Right lung (tissue), 10 donors: ENCODE data around the gene GPR108. TPM values are rescaled to one million over a fixed set of nuclear protein-coding genes. Genes with fewer than 3 reads are reported as not detected.
A peak's percentile ranks its signal among the peaks of the same experiment; 100 is the strongest.
"Not testable (repeated sequence)": the region's sequence is repeated elsewhere in the genome, so short reads cannot be mapped to it uniquely, and the experiment has no call there.

Experiments
- DNase-seq, 2 donors: peaks; one replicate each; pipeline ENCODE4 v3.0.0-alpha.2; 2013
- long read RNA-seq, 8 donors: transcript quantifications; one replicate each; lab custom pipeline, GENCODE V29; 2026
- polyA plus RNA-seq, 5 donors: library from polyadenylated mRNA; unstranded; fragments of 120-200 nt; gene quantifications; one replicate each; pipeline versions ENCODE4 v1.2.1 to v1.2.3, GENCODE V29; 2013; ENCODE audit warnings: inconsistent platforms in 1 of 5, low replicate concordance in 1 of 5; ENCODE audit not compliant: insufficient read length in 5 of 5, insufficient read depth in 1 of 5

GPR108 gene
- 10 to 100 TPM; 39.3 to 92.3 (median 63.7) TPM for polyA plus RNA-seq
- long read RNA-seq, donor 1, transcript GPR108-201 (18 exons, 2,057 nt) = major isoform, 5 of 19 reads
- long read RNA-seq, donor 1, partial matches to known transcripts = 12 of 19 reads
- long read RNA-seq, donor 1, other reads (novel, unspliced or antisense) = 0 of 19 reads
- long read RNA-seq, donor 2, transcript GPR108-201 (18 exons, 2,057 nt) = major isoform, 5 of 9 reads
- long read RNA-seq, donor 2, partial matches to known transcripts = 0 of 9 reads
- long read RNA-seq, donor 2, other reads (novel, unspliced or antisense) = 0 of 9 reads
- long read RNA-seq, donor 3, transcript GPR108-201 (18 exons, 2,057 nt) = major isoform, 6 of 35 reads
- long read RNA-seq, donor 3, partial matches to known transcripts = 27 of 35 reads
- long read RNA-seq, donor 3, other reads (novel, unspliced or antisense) = 0 of 35 reads
- long read RNA-seq, donor 4, partial matches to known transcripts = 7 of 14 reads
- long read RNA-seq, donor 4, other reads (novel, unspliced or antisense) = 0 of 14 reads
- long read RNA-seq, donor 5, transcript GPR108-201 (18 exons, 2,057 nt) = major isoform, 9 of 201 reads
- long read RNA-seq, donor 5, partial matches to known transcripts = 180 of 201 reads
- long read RNA-seq, donor 5, other reads (novel, unspliced or antisense) = 8 of 201 reads
- long read RNA-seq, donor 6, transcript GPR108-201 (18 exons, 2,057 nt) = major isoform, 14 of 29 reads
- long read RNA-seq, donor 6, transcript GPR108-202 (18 exons, 2,009 nt) = minor isoform, 5 of 29 reads
- long read RNA-seq, donor 6, partial matches to known transcripts = 8 of 29 reads
- long read RNA-seq, donor 6, other reads (novel, unspliced or antisense) = 0 of 29 reads
- long read RNA-seq, donor 7, transcript GPR108-202 (18 exons, 2,009 nt) = major isoform, 8 of 149 reads
- long read RNA-seq, donor 7, transcript GPR108-201 (18 exons, 2,057 nt) = major isoform, 8 of 149 reads
- long read RNA-seq, donor 7, partial matches to known transcripts = 122 of 149 reads
- long read RNA-seq, donor 7, other reads (novel, unspliced or antisense) = 11 of 149 reads
- long read RNA-seq, donor 8, partial matches to known transcripts = 0 of 4 reads
- long read RNA-seq, donor 8, other reads (novel, unspliced or antisense) = 0 of 4 reads

GRCh38 chr19:6737284-6737872, at the start of gene GPR108:
TSS of gene GPR108 (minus strand) at chr19:6737580. CDS start at chr19:6737576, 4 bp downstream.
- peak; percentile 100 for DNase-seq

GRCh38 chr19:6779206-6779605, 41.8 kb upstream of the GPR108 start:
- DNase-seq = no peak

- no peak for DNase-seq
Observed at GRCh38 chr19:6778386-6778785, 41.0 kb upstream of the GPR108 start.

GRCh38 chr19:6777434-6777833, 40.1 kb upstream of the GPR108 start:
- DNase-seq = no peak

- DNase-seq = no peak
Observed at GRCh38 chr19:6776999-6777398, 39.6 kb upstream of the GPR108 start.

GRCh38 chr19:6776045-6776444, 38.7 kb upstream of the GPR108 start:
- not testable (repeated sequence) for DNase-seq

GRCh38 chr19:6774821-6775707, 37.7 kb upstream of the GPR108 start:
- peak; percentile 42 to 52 for DNase-seq

- no peak for DNase-seq
Observed at GRCh38 chr19:6773323-6773931, 36.0 kb upstream of the GPR108 start.

GRCh38 chr19:6772866-6773322, 35.5 kb upstream of the GPR108 start:
- no peak for DNase-seq

- DNase-seq = no peak
Observed at GRCh38 chr19:6772028-6772865, 34.9 kb upstream of the GPR108 start, which contains the start of gene VAV1. TSS of gene VAV1 (plus strand) at chr19:6772708. CDS start at chr19:6772808, 100 bp downstream.

GRCh38 chr19:6771648-6772027, 34.3 kb upstream of the GPR108 start:
- DNase-seq = not testable (repeated sequence)

- no peak for DNase-seq
Observed at GRCh38 chr19:6769006-6769619, 31.7 kb upstream of the GPR108 start.

GRCh38 chr19:6768236-6768785, 30.9 kb upstream of the GPR108 start:
- DNase-seq = no peak

- DNase-seq = peak; percentile 66 to 72
Observed at GRCh38 chr19:6767357-6768235, 30.2 kb upstream of the GPR108 start, which contains the start of gene SH2D3A. TSS of gene SH2D3A (minus strand) at chr19:6767435. CDS start at chr19:6763748, 3,687 bp downstream.

GRCh38 chr19:6767081-6767356, 29.6 kb upstream of the GPR108 start:
- DNase-seq = no peak

GRCh38 chr19:6766357-6767080, 29.1 kb upstream of the GPR108 start:
- no peak for DNase-seq
